Liver (tissue), 9 donors: Measurements from ENCODE around the gene PRKAR1B. TPM values are rescaled to one million over a fixed set of nuclear protein-coding genes. Genes with fewer than 3 reads are reported as not detected.

ENCODE experiments used
- DNase-seq: peaks from one replicate; pipeline ENCODE4 v3.0.0-alpha.2; 2017; ENCODE audit warnings: low spot score
- H3K27ac ChIP-seq, 2 donors: one replicate each; pipeline ENCODE4 v1.7.0; 2013; ENCODE audit warnings: inconsistent platforms in 2 of 2, low read length in 2 of 2, control low read depth in 1 of 2, low read depth in 1 of 2, mild to moderate bottlenecking in 1 of 2
- H3K27me3 ChIP-seq, 4 donors: one replicate each; pipeline versions ENCODE4 v1.6.1 to v1.7.0; 2013; ENCODE audit warnings: low read length in 3 of 4, inconsistent platforms in 1 of 4, mild to moderate bottlenecking in 1 of 4, moderate library complexity in 1 of 4; ENCODE audit not compliant: control insufficient read depth in 4 of 4, insufficient read depth in 4 of 4
- H3K36me3 ChIP-seq, 4 donors: one replicate each; pipeline versions ENCODE4 v1.6.1 to v1.7.0; 2013; ENCODE audit warnings: low read length in 3 of 4, mild to moderate bottlenecking in 3 of 4, low read depth in 1 of 4, moderate library complexity in 1 of 4; ENCODE audit not compliant: control insufficient read depth in 4 of 4, insufficient read depth in 3 of 4
- H3K4me1 ChIP-seq, 4 donors: one replicate each; pipeline versions ENCODE4 v1.6.1 to v1.7.0; 2013; ENCODE audit warnings: low read length in 3 of 4, mild to moderate bottlenecking in 3 of 4, moderate library complexity in 1 of 4; ENCODE audit not compliant: control insufficient read depth in 4 of 4, insufficient read depth in 4 of 4
- H3K4me3 ChIP-seq, 3 donors: one replicate each; pipeline versions ENCODE4 v1.6.1 to v1.7.0; 2013; ENCODE audit warnings: low read length in 3 of 3, control low read depth in 1 of 3, low read depth in 1 of 3, mild to moderate bottlenecking in 1 of 3
- H3K9ac ChIP-seq, 2 donors: one replicate each; pipeline ENCODE4 v1.7.0; 2013; ENCODE audit warnings: low read length in 2 of 2, mild to moderate bottlenecking in 2 of 2, moderate library complexity in 2 of 2, control low read depth in 1 of 2, low read depth in 1 of 2
- H3K9me3 ChIP-seq, 4 donors: one replicate each; pipeline versions ENCODE4 v1.6.1 to v1.7.0; 2013; ENCODE audit warnings: low read length in 3 of 4; ENCODE audit not compliant: control insufficient read depth in 4 of 4
- EGR1 ChIP-seq, 2 donors: IDR thresholded peaks; 2 replicates each; pipeline ENCODE4 v1.6.1; 2016 to 2018; ENCODE audit warnings: antibody characterized with exemption in 2 of 2, low read depth in 2 of 2
- FOXA1 ChIP-seq: IDR thresholded peaks from 2 replicates; pipeline ENCODE4 v1.6.1; 2016; ENCODE audit warnings: antibody characterized with exemption
- FOXA2 ChIP-seq: IDR thresholded peaks from 2 replicates; pipeline ENCODE4 v1.6.1; 2016; ENCODE audit warnings: antibody characterized with exemption
- GABPA ChIP-seq, 2 donors: IDR thresholded peaks in 1 of 2; conservative IDR thresholded peaks in 1 of 2; 2 replicates each; pipeline ENCODE4 v1.6.1; 2016; ENCODE audit warnings: antibody characterized with exemption in 2 of 2, mild to moderate bottlenecking in 1 of 2, moderate library complexity in 1 of 2
- HNF4A ChIP-seq, 2 donors: conservative IDR thresholded peaks; 2 replicates each; pipeline ENCODE4 v1.6.1; 2016; ENCODE audit warnings: antibody characterized with exemption in 2 of 2, mild to moderate bottlenecking in 2 of 2
- HNF4G ChIP-seq: IDR thresholded peaks from 2 replicates; pipeline ENCODE4 v1.6.1; 2016; ENCODE audit warnings: antibody characterized with exemption
- JUND ChIP-seq, 2 donors: IDR thresholded peaks; 2 replicates each; pipeline ENCODE4 v1.6.1; 2016; ENCODE audit warnings: antibody characterized with exemption in 2 of 2
- NR2F2 ChIP-seq: IDR thresholded peaks from 2 replicates; pipeline ENCODE4 v1.6.1; 2016; ENCODE audit warnings: antibody characterized with exemption
- RAD21 ChIP-seq, 2 donors: IDR thresholded peaks; 2 replicates each; pipeline ENCODE4 v1.6.1; 2016; ENCODE audit warnings: antibody characterized with exemption in 2 of 2, mild to moderate bottlenecking in 2 of 2
- RXRA ChIP-seq, 2 donors: IDR thresholded peaks; 2 replicates each; pipeline ENCODE4 v1.6.1; 2017 to 2018; ENCODE audit warnings: antibody characterized with exemption in 2 of 2, mild to moderate bottlenecking in 1 of 2
- SP1 ChIP-seq: IDR thresholded peaks from 2 replicates; pipeline ENCODE4 v1.6.1; 2018; ENCODE audit warnings: antibody characterized with exemption, mild to moderate bottlenecking
- TAF1 ChIP-seq: conservative IDR thresholded peaks from 2 replicates; pipeline ENCODE4 v1.6.1; 2016; ENCODE audit warnings: antibody characterized with exemption, mild to moderate bottlenecking
- YY1 ChIP-seq: IDR thresholded peaks from 2 replicates; pipeline ENCODE4 v1.6.1; 2016; ENCODE audit warnings: antibody characterized with exemption, mild to moderate bottlenecking
- WGBS: extraction: QIAGEN DNeasy Blood & Tissue Kit; methylation state at CpG from one replicate; pipeline ENCODE4 v1.1.7; 2013; 5-methylcytosine and 5-hydroxymethylcytosine counted together
- polyA plus RNA-seq, 2 donors: library from polyadenylated mRNA; stranded (reverse) in 1 of 2; unstranded in 1 of 2; fragments of 200-250 nt in 1 of 2; fragments of >200 nt in 1 of 2; fragmentation: Nextera tagmentation in 1 of 2; extraction: Ambion mirVana in 1 of 2; gene quantifications; one replicate each; pipeline versions ENCODE4 v1.2.1 to v1.2.3, GENCODE V29; 2013 to 2015
- total RNA-seq, 2 donors: library from RNA; depleted of rRNA; stranded (reverse); fragments of >200 nt; gene quantifications; one replicate each; pipeline ENCODE4 v1.2.3, GENCODE V29; 2014
- TF ChIP-seq, protein P1 (sequence below): IDR thresholded peaks from 2 replicates; pipeline ENCODE4 v1.6.1; 2016; ENCODE audit warnings: antibody characterized with exemption
- TF ChIP-seq, protein P2 (sequence below): fragments of 150-350 bp; IDR thresholded peaks from 2 replicates; pipeline ENCODE4 v1.5.1; 2017; ENCODE audit warnings: improper control_type of control experiment, low read depth, low read length; ENCODE audit not compliant: missing input control
- TF ChIP-seq, protein P3 (sequence below): IDR thresholded peaks from 2 replicates; pipeline ENCODE4 v1.6.1; 2016; ENCODE audit warnings: antibody characterized with exemption
- TF ChIP-seq, protein P4 (sequence below): IDR thresholded peaks from 2 replicates; pipeline ENCODE4 v1.6.1; 2016; ENCODE audit warnings: antibody characterized with exemption
- TF ChIP-seq, protein P5 (sequence below): IDR thresholded peaks from 2 replicates; pipeline ENCODE4 v1.6.1; 2016; ENCODE audit warnings: antibody characterized with exemption, mild to moderate bottlenecking
- donor health status: healthy.
- donor health status: healthy.
- donor health status: healthy.
- donor health status: healthy.
- donor health status: healthy.

The PRKAR1B gene
- total and polyA plus RNA-seq, 4 donors: 11.1 to 14.4 (median 12.4) TPM

DNA sequence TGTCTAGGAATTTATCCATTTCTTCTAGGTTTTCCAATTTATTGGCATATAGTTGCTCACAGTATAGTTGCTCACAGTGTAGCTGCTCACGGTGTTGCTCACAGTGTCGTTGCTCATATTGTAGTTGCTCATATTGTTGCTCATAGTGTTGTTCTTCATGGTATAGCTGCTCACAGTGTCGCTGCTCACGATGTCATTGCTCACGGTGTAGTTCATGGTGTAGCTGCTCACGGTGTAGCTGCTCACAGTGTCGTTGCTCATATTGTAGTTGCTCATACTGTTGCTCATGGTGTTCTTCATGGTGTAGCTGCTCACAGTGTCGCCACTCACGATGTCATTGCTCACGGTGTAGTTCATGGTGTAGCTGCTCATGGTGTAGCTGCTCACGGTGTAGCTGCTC, 7.7 kb upstream of the PRKAR1B start:
- Histone ChIP-seq H3K4me3 (no peak overlapping the region), H3K9me3 (peaks cover 0 to 7% (median 2%) of the 10 kb centered on the region in 4 donors), H3K4me1 (peaks cover 0 to 8% (median 5%) of the 10 kb centered on the region in 4 donors), H3K27ac (no peak overlapping the region), H3K36me3 (peaks cover 0 to 6% (median 1%) of the 10 kb centered on the region in 4 donors), H3K9ac (no peak overlapping the region), H3K27me3 (no peaks in the 10 kb centered on the region)
- DNase-seq: no peak
- TF ChIP-seq NR2F2 (no peak), YY1 (no peak), JUND (IDR thresholded peaks at IDR 0.05) (no peak), FOXA1 (no peak)
- TF ChIP-seq, protein P1, sequence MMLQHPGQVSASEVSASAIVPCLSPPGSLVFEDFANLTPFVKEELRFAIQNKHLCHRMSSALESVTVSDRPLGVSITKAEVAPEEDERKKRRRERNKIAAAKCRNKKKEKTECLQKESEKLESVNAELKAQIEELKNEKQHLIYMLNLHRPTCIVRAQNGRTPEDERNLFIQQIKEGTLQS: no peak
- TF ChIP-seq, protein P2, sequence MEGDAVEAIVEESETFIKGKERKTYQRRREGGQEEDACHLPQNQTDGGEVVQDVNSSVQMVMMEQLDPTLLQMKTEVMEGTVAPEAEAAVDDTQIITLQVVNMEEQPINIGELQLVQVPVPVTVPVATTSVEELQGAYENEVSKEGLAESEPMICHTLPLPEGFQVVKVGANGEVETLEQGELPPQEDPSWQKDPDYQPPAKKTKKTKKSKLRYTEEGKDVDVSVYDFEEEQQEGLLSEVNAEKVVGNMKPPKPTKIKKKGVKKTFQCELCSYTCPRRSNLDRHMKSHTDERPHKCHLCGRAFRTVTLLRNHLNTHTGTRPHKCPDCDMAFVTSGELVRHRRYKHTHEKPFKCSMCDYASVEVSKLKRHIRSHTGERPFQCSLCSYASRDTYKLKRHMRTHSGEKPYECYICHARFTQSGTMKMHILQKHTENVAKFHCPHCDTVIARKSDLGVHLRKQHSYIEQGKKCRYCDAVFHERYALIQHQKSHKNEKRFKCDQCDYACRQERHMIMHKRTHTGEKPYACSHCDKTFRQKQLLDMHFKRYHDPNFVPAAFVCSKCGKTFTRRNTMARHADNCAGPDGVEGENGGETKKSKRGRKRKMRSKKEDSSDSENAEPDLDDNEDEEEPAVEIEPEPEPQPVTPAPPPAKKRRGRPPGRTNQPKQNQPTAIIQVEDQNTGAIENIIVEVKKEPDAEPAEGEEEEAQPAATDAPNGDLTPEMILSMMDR: no peak
- 99% methylated on average over 11 of the region's 11 CpGs for WGBS

DNA sequence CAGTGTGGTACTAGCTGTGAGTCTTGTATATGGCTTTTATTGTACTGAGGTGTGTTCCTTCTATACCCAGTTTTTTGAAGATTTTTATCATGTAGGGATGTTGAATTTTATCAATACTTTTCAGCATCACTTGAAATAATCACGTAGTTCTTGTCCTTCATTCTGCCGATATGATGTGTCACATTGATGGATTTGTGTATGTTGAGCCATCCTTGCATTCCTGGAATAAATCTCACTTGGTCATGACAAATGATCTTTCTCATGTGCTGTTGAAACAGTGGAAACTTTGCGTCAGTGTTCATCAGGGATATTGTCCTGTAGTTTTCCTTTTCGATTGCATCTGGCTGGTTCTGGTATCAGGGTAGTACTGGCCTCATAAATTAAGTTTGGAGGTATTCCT, 7.1 kb upstream of the PRKAR1B start:
- no peak overlapping the region for H3K27ac ChIP-seq
- peaks cover 0 to 6% (median 2%) of the 10 kb centered on the region in 4 donors for H3K36me3 ChIP-seq
- no peak for DNase-seq
- TF ChIP-seq FOXA1: no peak
- no peak for TF ChIP-seq RXRA (IDR thresholded peaks at IDR 0.05)
- no peak for TF ChIP-seq GABPA (IDR thresholded peaks at IDR 0.05 in 1 of 2, conservative IDR thresholded peaks at IDR 0.05 in 1 of 2)
- TF ChIP-seq, protein P2: no peak
- TF ChIP-seq, protein P3, sequence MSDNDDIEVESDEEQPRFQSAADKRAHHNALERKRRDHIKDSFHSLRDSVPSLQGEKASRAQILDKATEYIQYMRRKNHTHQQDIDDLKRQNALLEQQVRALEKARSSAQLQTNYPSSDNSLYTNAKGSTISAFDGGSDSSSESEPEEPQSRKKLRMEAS: no peak
- TF ChIP-seq EGR1 (IDR thresholded peaks at IDR 0.05; ENCODE audit: low read depth in 2 of 2): no peak
- TF ChIP-seq, protein P4, sequence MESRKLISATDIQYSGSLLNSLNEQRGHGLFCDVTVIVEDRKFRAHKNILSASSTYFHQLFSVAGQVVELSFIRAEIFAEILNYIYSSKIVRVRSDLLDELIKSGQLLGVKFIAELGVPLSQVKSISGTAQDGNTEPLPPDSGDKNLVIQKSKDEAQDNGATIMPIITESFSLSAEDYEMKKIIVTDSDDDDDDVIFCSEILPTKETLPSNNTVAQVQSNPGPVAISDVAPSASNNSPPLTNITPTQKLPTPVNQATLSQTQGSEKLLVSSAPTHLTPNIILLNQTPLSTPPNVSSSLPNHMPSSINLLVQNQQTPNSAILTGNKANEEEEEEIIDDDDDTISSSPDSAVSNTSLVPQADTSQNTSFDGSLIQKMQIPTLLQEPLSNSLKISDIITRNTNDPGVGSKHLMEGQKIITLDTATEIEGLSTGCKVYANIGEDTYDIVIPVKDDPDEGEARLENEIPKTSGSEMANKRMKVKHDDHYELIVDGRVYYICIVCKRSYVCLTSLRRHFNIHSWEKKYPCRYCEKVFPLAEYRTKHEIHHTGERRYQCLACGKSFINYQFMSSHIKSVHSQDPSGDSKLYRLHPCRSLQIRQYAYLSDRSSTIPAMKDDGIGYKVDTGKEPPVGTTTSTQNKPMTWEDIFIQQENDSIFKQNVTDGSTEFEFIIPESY: no peak
- TF ChIP-seq TAF1: no peak
- TF ChIP-seq NR2F2: no peak
- no peak for TF ChIP-seq RAD21 (IDR thresholded peaks at IDR 0.05)
- no peak for TF ChIP-seq HNF4A (conservative IDR thresholded peaks at IDR 0.05)
- TF ChIP-seq JUND (IDR thresholded peaks at IDR 0.05): no peak
- no peak for TF ChIP-seq HNF4G
- no peak for TF ChIP-seq YY1
- TF ChIP-seq SP1: no peak
- TF ChIP-seq, protein P5, sequence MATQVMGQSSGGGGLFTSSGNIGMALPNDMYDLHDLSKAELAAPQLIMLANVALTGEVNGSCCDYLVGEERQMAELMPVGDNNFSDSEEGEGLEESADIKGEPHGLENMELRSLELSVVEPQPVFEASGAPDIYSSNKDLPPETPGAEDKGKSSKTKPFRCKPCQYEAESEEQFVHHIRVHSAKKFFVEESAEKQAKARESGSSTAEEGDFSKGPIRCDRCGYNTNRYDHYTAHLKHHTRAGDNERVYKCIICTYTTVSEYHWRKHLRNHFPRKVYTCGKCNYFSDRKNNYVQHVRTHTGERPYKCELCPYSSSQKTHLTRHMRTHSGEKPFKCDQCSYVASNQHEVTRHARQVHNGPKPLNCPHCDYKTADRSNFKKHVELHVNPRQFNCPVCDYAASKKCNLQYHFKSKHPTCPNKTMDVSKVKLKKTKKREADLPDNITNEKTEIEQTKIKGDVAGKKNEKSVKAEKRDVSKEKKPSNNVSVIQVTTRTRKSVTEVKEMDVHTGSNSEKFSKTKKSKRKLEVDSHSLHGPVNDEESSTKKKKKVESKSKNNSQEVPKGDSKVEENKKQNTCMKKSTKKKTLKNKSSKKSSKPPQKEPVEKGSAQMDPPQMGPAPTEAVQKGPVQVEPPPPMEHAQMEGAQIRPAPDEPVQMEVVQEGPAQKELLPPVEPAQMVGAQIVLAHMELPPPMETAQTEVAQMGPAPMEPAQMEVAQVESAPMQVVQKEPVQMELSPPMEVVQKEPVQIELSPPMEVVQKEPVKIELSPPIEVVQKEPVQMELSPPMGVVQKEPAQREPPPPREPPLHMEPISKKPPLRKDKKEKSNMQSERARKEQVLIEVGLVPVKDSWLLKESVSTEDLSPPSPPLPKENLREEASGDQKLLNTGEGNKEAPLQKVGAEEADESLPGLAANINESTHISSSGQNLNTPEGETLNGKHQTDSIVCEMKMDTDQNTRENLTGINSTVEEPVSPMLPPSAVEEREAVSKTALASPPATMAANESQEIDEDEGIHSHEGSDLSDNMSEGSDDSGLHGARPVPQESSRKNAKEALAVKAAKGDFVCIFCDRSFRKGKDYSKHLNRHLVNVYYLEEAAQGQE: no peak
- TF ChIP-seq, protein P1: no peak
- no peak for TF ChIP-seq FOXA2
- no peak overlapping the region for H3K9ac ChIP-seq
- H3K9me3 ChIP-seq: peaks cover 0 to 7% (median 2%) of the 10 kb centered on the region in 4 donors
- H3K4me1 ChIP-seq: peaks cover 0 to 8% (median 5%) of the 10 kb centered on the region in 4 donors
- H3K4me3 ChIP-seq: no peak overlapping the region
- H3K27me3 ChIP-seq: no peaks in the 10 kb centered on the region
- 97% methylated on average over 4 of the region's 4 CpGs for WGBS
